Heart left ventricle (tissue), 13 donors: ENCODE measurements around the gene DDC.

Source experiments
- POLR2A ChIP-seq, 2 donors: fragments of 450-650 bp; IDR thresholded peaks; one replicate each; pipeline ENCODE4 v1.6.1; 2017; ENCODE audit warnings: antibody characterized with exemption in 2 of 2, mild to moderate bottlenecking in 2 of 2, moderate library complexity in 2 of 2
- TF ChIP-seq, protein P1 (sequence below), 12 donors: fragments of 200-600 bp; sonication (generic) in 4 of 12; IDR thresholded peaks; one replicate each; pipeline versions ENCODE4 v1.5.0 to v1.8.0; 2018 to 2022; ENCODE audit warnings: antibody characterized with exemption in 12 of 12, mild to moderate bottlenecking in 5 of 12
- donor health status: ischemic (EF 13 %, LVEDD 7.1; RV severe dilation, severe dysfunction).
- donor health status: DM: no; HTN: yes; CAD: no.
- donor health status: DM: no; HTN: no; CAD: no.
- donor health status: ischemic (EF 25% LVEDD 6.9; RV normal size, moderate dysfunction).
- donor health status: ischemic (EF 25% LVEDD 5.7; RV mildly dilated, moderate dysfunction).
- donor health status: ischemic (EF 35%, LVEDD 5.7; RV mildly dilated, moderate dysfunction).
- donor health status: nonischemic (EF 11% LVEDD 7.7; RV severe dilation, severe dysfunction).
- donor health status: DM: yes; HTN: yes; CAD: no.
- donor health status: PGD.
- donor health status: ischemic (EF 29% LVEDD 5.4; RV normal size, mild dysfunction).
- donor health status: nonischemic (EF 23%, LVEDD 6.1; RV moderate dilation, normal function).

DNA sequence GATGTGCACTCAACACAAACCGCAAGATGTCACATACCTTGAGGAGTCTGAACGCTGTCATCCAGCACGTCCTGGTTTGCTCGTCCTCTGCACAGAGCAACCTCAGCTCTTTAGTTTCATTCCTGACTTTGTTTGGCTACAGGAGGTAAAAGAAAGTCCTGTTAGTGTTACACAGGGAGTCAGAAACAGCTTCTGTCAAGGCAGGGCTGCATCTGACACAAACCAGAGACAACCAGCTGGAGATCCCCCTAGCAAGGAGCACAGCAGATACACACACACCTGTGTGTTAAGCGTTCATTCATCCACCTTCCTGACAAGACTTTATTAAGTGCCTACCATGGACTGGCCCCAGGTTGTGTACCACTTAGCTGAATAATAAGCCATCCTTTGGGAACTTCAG is 47.5 kb upstream of the DDC start:
- TF ChIP-seq, protein P1, sequence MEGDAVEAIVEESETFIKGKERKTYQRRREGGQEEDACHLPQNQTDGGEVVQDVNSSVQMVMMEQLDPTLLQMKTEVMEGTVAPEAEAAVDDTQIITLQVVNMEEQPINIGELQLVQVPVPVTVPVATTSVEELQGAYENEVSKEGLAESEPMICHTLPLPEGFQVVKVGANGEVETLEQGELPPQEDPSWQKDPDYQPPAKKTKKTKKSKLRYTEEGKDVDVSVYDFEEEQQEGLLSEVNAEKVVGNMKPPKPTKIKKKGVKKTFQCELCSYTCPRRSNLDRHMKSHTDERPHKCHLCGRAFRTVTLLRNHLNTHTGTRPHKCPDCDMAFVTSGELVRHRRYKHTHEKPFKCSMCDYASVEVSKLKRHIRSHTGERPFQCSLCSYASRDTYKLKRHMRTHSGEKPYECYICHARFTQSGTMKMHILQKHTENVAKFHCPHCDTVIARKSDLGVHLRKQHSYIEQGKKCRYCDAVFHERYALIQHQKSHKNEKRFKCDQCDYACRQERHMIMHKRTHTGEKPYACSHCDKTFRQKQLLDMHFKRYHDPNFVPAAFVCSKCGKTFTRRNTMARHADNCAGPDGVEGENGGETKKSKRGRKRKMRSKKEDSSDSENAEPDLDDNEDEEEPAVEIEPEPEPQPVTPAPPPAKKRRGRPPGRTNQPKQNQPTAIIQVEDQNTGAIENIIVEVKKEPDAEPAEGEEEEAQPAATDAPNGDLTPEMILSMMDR (IDR thresholded peaks at IDR 0.05) = no peak
- TF ChIP-seq POLR2A (IDR thresholded peaks at IDR 0.05) = no peak
